Neural progenitor cell (in vitro differentiated cells): Measurements from ENCODE around the gene KAZN. TPM values are rescaled to one million over a fixed set of nuclear protein-coding genes. Genes with fewer than 3 reads are reported as not detected.
A peak's percentile ranks its signal among the peaks of the same experiment; 100 is the strongest.

Source experiments
- DNase-seq: peaks from one replicate; pipeline ENCODE4 v3.0.0-alpha.2; 2016; ENCODE audit warnings: low spot score
- H2AFZ ChIP-seq: fragments of 200-600 bp; sonication (generic); replicated peaks from 2 replicates; pipeline ENCODE4 v1.6.1; 2016; ENCODE audit warnings: antibody characterized with exemption
- H3F3A ChIP-seq: fragments of 200-600 bp; sonication (generic); 2 replicates; pipeline ENCODE4 v1.6.1; 2016; ENCODE audit warnings: antibody characterized with exemption, low read depth
- H3K27ac ChIP-seq: fragments of 200-600 bp; sonication (generic); 2 replicates; pipeline ENCODE4 v1.5.1; 2016; ENCODE audit warnings: mild to moderate bottlenecking
- H3K27me3 ChIP-seq: fragments of 200-600 bp; sonication (generic); 2 replicates; pipeline ENCODE4 v1.6.1; 2016; ENCODE audit warnings: mild to moderate bottlenecking, moderate library complexity
- H3K36me3 ChIP-seq: fragments of 200-600 bp; sonication (generic); 2 replicates; pipeline ENCODE4 v1.5.1; 2016
- H3K4me1 ChIP-seq: fragments of 200-600 bp; sonication (generic); 2 replicates; pipeline ENCODE4 v1.6.1; 2016; ENCODE audit warnings: mixed run types
- H3K4me2 ChIP-seq: fragments of 200-600 bp; sonication (generic); 2 replicates; pipeline ENCODE4 v1.6.1; 2016
- H3K4me3 ChIP-seq: fragments of 200-600 bp; sonication (generic); 2 replicates; pipeline ENCODE4 v1.5.1; 2016
- H3K79me2 ChIP-seq: fragments of 200-600 bp; sonication (generic); 2 replicates; pipeline ENCODE4 v1.6.1; 2016; ENCODE audit warnings: low read depth
- H3K9ac ChIP-seq: fragments of 200-600 bp; sonication (generic); 2 replicates; pipeline ENCODE4 v1.6.1; 2016
- H3K9me3 ChIP-seq: fragments of 200-600 bp; sonication (generic); 2 replicates; pipeline ENCODE4 v1.5.1; 2016; ENCODE audit warnings: low read depth
- H4K20me1 ChIP-seq: fragments of 200-600 bp; sonication (generic); 2 replicates; pipeline ENCODE4 v1.6.1; 2016; ENCODE audit warnings: low read depth
- H3K27ac Mint-ChIP-seq: 3 replicates; pipeline ENCODE4 v1.8.0; 2021; ENCODE audit warnings: mixed read lengths
- H3K27me3 Mint-ChIP-seq: 2 replicates; pipeline ENCODE4 v1.8.0; 2022; ENCODE audit warnings: low read depth, mild to moderate bottlenecking, inconsistent platforms, moderate library complexity, mixed read lengths; ENCODE audit not compliant: insufficient read depth
- H3K36me3 Mint-ChIP-seq: 3 replicates; pipeline ENCODE4 v1.8.0; 2021; ENCODE audit warnings: mixed read lengths
- H3K4me1 Mint-ChIP-seq: 3 replicates; pipeline ENCODE4 v1.8.0; 2021; ENCODE audit warnings: mixed read lengths
- H3K4me3 Mint-ChIP-seq: 3 replicates; pipeline ENCODE4 v1.8.0; 2021; ENCODE audit warnings: mild to moderate bottlenecking, moderate library complexity, mixed read lengths
- H3K9me3 Mint-ChIP-seq: 3 replicates; pipeline ENCODE4 v1.8.0; 2020; ENCODE audit warnings: mixed read lengths
- EZH2 ChIP-seq: fragments of 200-600 bp; sonication (generic); IDR thresholded peaks from 2 replicates; pipeline ENCODE4 v1.6.1; 2017; ENCODE audit warnings: antibody characterized with exemption, mild to moderate bottlenecking, moderate library complexity
- EZH2phosphoT487 ChIP-seq: fragments of 200-600 bp; sonication (generic); IDR thresholded peaks from 2 replicates; pipeline ENCODE4 v1.6.1; 2017; ENCODE audit warnings: antibody characterized with exemption
- total RNA-seq: library from RNA; depleted of rRNA; stranded (reverse); fragments of >200 nt; gene quantifications from 2 replicates; pipeline ENCODE4 v1.2.3, GENCODE V29; 2015; ENCODE audit warnings: low replicate concordance
- TF ChIP-seq, protein P1 (sequence below): fragments of 200-600 bp; sonication (generic); IDR thresholded peaks from 2 replicates; pipeline ENCODE4 v1.5.1; 2017; ENCODE audit warnings: antibody characterized with exemption, mild to moderate bottlenecking

KAZN gene
- total RNA-seq, 1 donor from 2014 or later = 6.1 TPM

GRCh38 chr1:14958249-14959058 is 360.0 kb downstream of the KAZN start:
- Histone ChIP-seq H3K4me1 (no peaks in the 10 kb centered on the region), H4K20me1 (no peaks in the 10 kb centered on the region), H3K4me3 (no peak overlapping the region), H3F3A (no peaks in the 10 kb centered on the region), H2AFZ (no peak overlapping the region), H3K9me3 (no peaks in the 10 kb centered on the region), H3K4me2 (no peak overlapping the region), H3K36me3 (no peaks in the 10 kb centered on the region), H3K9ac (no peak overlapping the region), H3K79me2 (no peaks in the 10 kb centered on the region), H3K27me3 (no peaks in the 10 kb centered on the region), H3K27ac (no peak overlapping the region)
- Mint-ChIP-seq H3K27me3 (peaks cover 5% of the 10 kb centered on the region), H3K4me1 (peaks cover 10% of the 10 kb centered on the region), H3K9me3 (no peaks in the 10 kb centered on the region), H3K27ac (no peak overlapping the region), H3K36me3 (peaks cover 20% of the 10 kb centered on the region), H3K4me3 (no peak overlapping the region)
- TF ChIP-seq, protein P1, sequence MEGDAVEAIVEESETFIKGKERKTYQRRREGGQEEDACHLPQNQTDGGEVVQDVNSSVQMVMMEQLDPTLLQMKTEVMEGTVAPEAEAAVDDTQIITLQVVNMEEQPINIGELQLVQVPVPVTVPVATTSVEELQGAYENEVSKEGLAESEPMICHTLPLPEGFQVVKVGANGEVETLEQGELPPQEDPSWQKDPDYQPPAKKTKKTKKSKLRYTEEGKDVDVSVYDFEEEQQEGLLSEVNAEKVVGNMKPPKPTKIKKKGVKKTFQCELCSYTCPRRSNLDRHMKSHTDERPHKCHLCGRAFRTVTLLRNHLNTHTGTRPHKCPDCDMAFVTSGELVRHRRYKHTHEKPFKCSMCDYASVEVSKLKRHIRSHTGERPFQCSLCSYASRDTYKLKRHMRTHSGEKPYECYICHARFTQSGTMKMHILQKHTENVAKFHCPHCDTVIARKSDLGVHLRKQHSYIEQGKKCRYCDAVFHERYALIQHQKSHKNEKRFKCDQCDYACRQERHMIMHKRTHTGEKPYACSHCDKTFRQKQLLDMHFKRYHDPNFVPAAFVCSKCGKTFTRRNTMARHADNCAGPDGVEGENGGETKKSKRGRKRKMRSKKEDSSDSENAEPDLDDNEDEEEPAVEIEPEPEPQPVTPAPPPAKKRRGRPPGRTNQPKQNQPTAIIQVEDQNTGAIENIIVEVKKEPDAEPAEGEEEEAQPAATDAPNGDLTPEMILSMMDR = no peak
- TF ChIP-seq EZH2phosphoT487 = no peak
- no peak for DNase-seq

GRCh38 chr1:14959059-14959694 is 360.7 kb downstream of the KAZN start:
- H3K36me3 Mint-ChIP-seq = peaks cover 24% of the 10 kb centered on the region
- H3K4me3 Mint-ChIP-seq = no peak overlapping the region
- Histone ChIP-seq H3K79me2 (no peaks in the 10 kb centered on the region), H3K4me3 (no peak overlapping the region), H3K9ac (no peak overlapping the region), H3K9me3 (no peaks in the 10 kb centered on the region), H3K4me1 (no peaks in the 10 kb centered on the region), H4K20me1 (no peaks in the 10 kb centered on the region), H3F3A (no peaks in the 10 kb centered on the region), H3K36me3 (no peaks in the 10 kb centered on the region), H3K27ac (no peak overlapping the region), H3K4me2 (no peak overlapping the region), H2AFZ (no peak overlapping the region), H3K27me3 (no peaks in the 10 kb centered on the region)
- no peak overlapping the region for H3K27ac Mint-ChIP-seq
- no peak for TF ChIP-seq EZH2phosphoT487
- TF ChIP-seq, protein P1 = no peak
- TF ChIP-seq EZH2 = no peak
- no peak for DNase-seq
- no peaks in the 10 kb centered on the region for H3K9me3 Mint-ChIP-seq
- peaks cover 5% of the 10 kb centered on the region for H3K27me3 Mint-ChIP-seq
- H3K4me1 Mint-ChIP-seq = peaks cover 10% of the 10 kb centered on the region

GRCh38 chr1:14961661-14962267 is 363.3 kb downstream of the KAZN start:
- no peak overlapping the region for H3K4me2 ChIP-seq
- DNase-seq = peak; percentile 36
- H3K9me3 Mint-ChIP-seq = no peaks in the 10 kb centered on the region
- H3K4me1 ChIP-seq = no peaks in the 10 kb centered on the region
- H3K36me3 ChIP-seq = no peaks in the 10 kb centered on the region
- no peak overlapping the region for H3K27ac ChIP-seq
- H3K79me2 ChIP-seq = no peaks in the 10 kb centered on the region
- no peaks in the 10 kb centered on the region for H3K27me3 ChIP-seq
- H3K9ac ChIP-seq = no peak overlapping the region
- no peaks in the 10 kb centered on the region for H4K20me1 ChIP-seq
- TF ChIP-seq, protein P1 = no peak
- no peak for TF ChIP-seq EZH2
- no peak for TF ChIP-seq EZH2phosphoT487
- H3K36me3 Mint-ChIP-seq = peaks cover 26% of the 10 kb centered on the region
- no peak overlapping the region for H3K27ac Mint-ChIP-seq
- no peak overlapping the region for H3K4me3 Mint-ChIP-seq
- H3K9me3 ChIP-seq = no peaks in the 10 kb centered on the region
- no peaks in the 10 kb centered on the region for H3F3A ChIP-seq
- H3K27me3 Mint-ChIP-seq = peaks cover 3% of the 10 kb centered on the region
- H3K4me3 ChIP-seq = no peak overlapping the region
- peaks cover 10% of the 10 kb centered on the region for H3K4me1 Mint-ChIP-seq
- no peak overlapping the region for H2AFZ ChIP-seq
